BJ (cell line): ENCODE data around the gene GAS2L3. TPM values are rescaled to one million over a fixed set of nuclear protein-coding genes. Genes with fewer than 3 reads are reported as not detected.

Source experiments
- CTCF ChIA-PET: fragments of 350-600 bp; formaldehyde crosslinking; extraction: SDS; loops from one replicate; lab custom pipeline; 2021; ENCODE audit warnings: antibody characterized with exemption, inconsistent platforms; lab: Yijun Ruan, JAX
- POLR2A ChIA-PET: fragments of 300-600 bp; sonication (Branson Sonifier 250); formaldehyde crosslinking; extraction: SDS; loops from one replicate; lab custom pipeline; 2021; ENCODE audit warnings: antibody characterized with exemption; lab: Charles Lee
- DNase-seq: peaks from one replicate; pipeline ENCODE4 v3.0.0-alpha.2; 2011; ENCODE audit warnings: low read depth
- H3K27me3 ChIP-seq: 2 replicates; pipeline ENCODE4 v1.6.0; 2011; ENCODE audit warnings: low read length; ENCODE audit not compliant: control insufficient read depth, insufficient read depth
- H3K36me3 ChIP-seq: 2 replicates; pipeline ENCODE4 v1.5.1; 2011; ENCODE audit warnings: low read length; ENCODE audit not compliant: control insufficient read depth, insufficient read depth
- H3K4me3 ChIP-seq: 2 replicates; pipeline ENCODE4 v1.5.1; 2011; ENCODE audit warnings: low read depth, mild to moderate bottlenecking, control low read depth, low read length
- CTCF ChIP-seq: IDR thresholded peaks from 2 replicates; pipeline ENCODE4 v1.5.1; 2011; ENCODE audit warnings: low read depth, mild to moderate bottlenecking, control low read depth, inconsistent platforms, low read length, moderate library complexity; ENCODE audit not compliant: insufficient read depth
- polyA minus RNA-seq: library from RNA; depleted of rRNA, polyadenylated mRNA; stranded (reverse); fragments of >200 nt; gene quantifications from 2 replicates; pipeline ENCODE4 v1.2.3, GENCODE V29; 2011; rRNA and poly(A)+ RNA removed
- polyA plus RNA-seq: library from polyadenylated mRNA; depleted of rRNA; stranded (reverse); fragments of >200 nt; gene quantifications from 2 replicates; pipeline ENCODE4 v1.2.3, GENCODE V29; 2011; rRNA removed

GAS2L3 gene
- polyA plus RNA-seq: 4.9 and 10.5 TPM in 2 replicates
- polyA minus RNA-seq: 5.9 and 7.8 TPM in 2 replicates

GRCh38 chr12:100573292-100574186 is at the start of gene GAS2L3:
Gene GAS2L3 (plus strand): TSS chr12:100573684. CDS start chr12:100594905, 21,221 bp downstream.
- H3K36me3 ChIP-seq: no peaks in the 10 kb centered on the region
- no peak for TF ChIP-seq CTCF
- H3K27me3 ChIP-seq: no peaks in the 10 kb centered on the region
- POLR2A ChIA-PET: no interaction called here
- DNase-seq: peak; percentile 38
- peak within 1 kb of the TSS; percentile 85 for H3K4me3 ChIP-seq
- CTCF ChIA-PET: interaction anchor here (0.6 kb wide), 1 partner anchor 361 kb away, joined by 3 read pairs; no protein-coding TSS in a partner anchor

GRCh38 chr12:100528034-100528433 is 45.5 kb upstream of the GAS2L3 start:
- DNase-seq: no peak
- Histone ChIP-seq H3K4me3 (no peak overlapping the region), H3K36me3 (no peaks in the 10 kb centered on the region), H3K27me3 (no peaks in the 10 kb centered on the region)
- TF ChIP-seq CTCF: no peak
- CTCF ChIA-PET: no interaction called here
- POLR2A ChIA-PET: no interaction called here

GRCh38 chr12:100528471-100529127 is 44.9 kb upstream of the GAS2L3 start:
- ChIA-PET CTCF (no interaction called here), POLR2A (no interaction called here)
- H3K4me3 ChIP-seq: no peak overlapping the region
- no peaks in the 10 kb centered on the region for H3K36me3 ChIP-seq
- no peak for DNase-seq
- TF ChIP-seq CTCF: no peak
- H3K27me3 ChIP-seq: no peaks in the 10 kb centered on the region

GRCh38 chr12:100529756-100530350 is 43.6 kb upstream of the GAS2L3 start:
- ChIA-PET POLR2A (no interaction called here), CTCF (no interaction called here)
- H3K36me3 ChIP-seq: no peaks in the 10 kb centered on the region
- DNase-seq: no peak
- TF ChIP-seq CTCF: no peak
- no peak overlapping the region for H3K4me3 ChIP-seq
- no peaks in the 10 kb centered on the region for H3K27me3 ChIP-seq

- DNase-seq: no peak
- H3K4me3 ChIP-seq: no peak overlapping the region
- H3K27me3 ChIP-seq: no peaks in the 10 kb centered on the region
- TF ChIP-seq CTCF: no peak
- ChIA-PET POLR2A (no interaction called here), CTCF (no interaction called here)
- no peaks in the 10 kb centered on the region for H3K36me3 ChIP-seq
Measured at GRCh38 chr12:100533376-100533775, 40.1 kb upstream of the GAS2L3 start.
